HG03565 (cell line): ENCODE results near the gene STK33.

Experiments
- ATAC-seq: cut with Tn5 transposase; IDR thresholded peaks from one replicate; pipeline ENCODE4 v1.9.1; 2021; ENCODE audit warnings: mild to moderate bottlenecking, moderate library complexity; ENCODE audit not compliant: unreplicated experiment

Gene STK33

GRCh38 chr11:8357891-8358566 lies 236.0 kb downstream of the STK33 start:
- ATAC-seq: no peak

GRCh38 chr11:8357505-8357888 lies 236.5 kb downstream of the STK33 start:
- no peak for ATAC-seq

GRCh38 chr11:8356721-8357504 lies 237.1 kb downstream of the STK33 start:
- ATAC-seq: no peak

- no peak for ATAC-seq
Observed at GRCh38 chr11:8356216-8356615, 237.8 kb downstream of the STK33 start.

- ATAC-seq: no peak
Observed at GRCh38 chr11:8355416-8355742, 238.6 kb downstream of the STK33 start.

GRCh38 chr11:8354622-8355415 lies 239.2 kb downstream of the STK33 start:
- no peak for ATAC-seq

- no peak for ATAC-seq
Observed at GRCh38 chr11:8352876-8353505, 241.0 kb downstream of the STK33 start.

- ATAC-seq: no peak
Observed at GRCh38 chr11:8352103-8352875, 241.7 kb downstream of the STK33 start.

- ATAC-seq: no peak
Observed at GRCh38 chr11:8351223-8351622, 242.8 kb downstream of the STK33 start.

GRCh38 chr11:8347978-8348377 lies 246.1 kb downstream of the STK33 start:
- no peak for ATAC-seq

GRCh38 chr11:8346157-8346755 lies 247.8 kb downstream of the STK33 start:
- no peak for ATAC-seq

- ATAC-seq: no peak
Observed at GRCh38 chr11:8345179-8345578, 248.8 kb downstream of the STK33 start.

- no peak for ATAC-seq
Observed at GRCh38 chr11:8344346-8344745, 249.7 kb downstream of the STK33 start.

- ATAC-seq: no peak
Observed at GRCh38 chr11:8342821-8343681, 251.0 kb downstream of the STK33 start.

- ATAC-seq: no peak
Observed at GRCh38 chr11:8341996-8342395, 252.0 kb downstream of the STK33 start.
